Cardiac fibroblast (primary cell): ENCODE measurements around the gene NCOA7.

Source experiments
- DNase-seq, 2 donors: peaks; one replicate each; pipeline versions ENCODE4 v3.0.0 to v3.0.0-alpha.2; 2010; ENCODE audit warnings: low read depth in 2 of 2
- H3K4me3 ChIP-seq, 2 donors: replicated peaks in 1 of 2; 1 replicate in 1 of 2; 2 replicates in 1 of 2; pipeline ENCODE4 v1.5.1; 2011; ENCODE audit warnings: low read depth in 2 of 2, low read length in 2 of 2, mild to moderate bottlenecking in 2 of 2, moderate library complexity in 1 of 2
- CTCF ChIP-seq: IDR thresholded peaks from one replicate; pipeline ENCODE4 v1.5.1; 2011; ENCODE audit warnings: low read depth, mild to moderate bottlenecking, low read length, inconsistent platforms

NCOA7 gene

GRCh38 chr6:125924169-125924568, 133.4 kb downstream of the NCOA7 start:
- TF ChIP-seq CTCF, result no peak
- peak in 1 of 2 donors; percentile 19 for DNase-seq
- H3K4me3 ChIP-seq, result no peak overlapping the region

- TF ChIP-seq CTCF, result no peak
- no peak overlapping the region for H3K4me3 ChIP-seq
These were observed 134.1 kb downstream of the NCOA7 start for GRCh38 chr6:125924697-125925358.

GRCh38 chr6:125926711-125927110, 136.0 kb downstream of the NCOA7 start:
- no peak for TF ChIP-seq CTCF
- H3K4me3 ChIP-seq, result no peak overlapping the region
- DNase-seq, result no peak

More at GRCh38 chr6:125924697-125925358, 134.1 kb downstream of the NCOA7 start:
- no peak for DNase-seq

GRCh38 chr6:125927761-125928160, 137.0 kb downstream of the NCOA7 start:
- TF ChIP-seq CTCF, result no peak
- H3K4me3 ChIP-seq, result no peak overlapping the region
- DNase-seq, result no peak

GRCh38 chr6:125930765-125931418, 140.1 kb downstream of the NCOA7 start:
- TF ChIP-seq CTCF, result no peak
- H3K4me3 ChIP-seq, result no peak overlapping the region
- peak in 1 of 2 donors; percentile 31 for DNase-seq

GRCh38 chr6:125931733-125932450, 141.1 kb downstream of the NCOA7 start:
- no peak for TF ChIP-seq CTCF
- H3K4me3 ChIP-seq, result no peak overlapping the region
- DNase-seq, result peak in 1 of 2 donors; percentile 50
